Adrenal gland (tissue), 12 donors: ENCODE data around the gene KLHL29. TPM values are rescaled to one million over a fixed set of nuclear protein-coding genes. Genes with fewer than 3 reads are reported as not detected.

Source experiments
- DNase-seq, 7 donors: peaks; one replicate each; pipeline ENCODE4 v3.0.0-alpha.2; 2019 to 2020
- H3K27ac ChIP-seq, 5 donors: fragments of 200-600 bp; sonication (generic) in 4 of 5; 1 replicate in 3 of 5; 2 replicates in 2 of 5; pipeline versions ENCODE4 v1.5.1 to v1.8.0; 2016 to 2020; ENCODE audit warnings: mild to moderate bottlenecking in 1 of 5
- H3K27me3 ChIP-seq: fragments of 200-600 bp; 2 replicates; pipeline ENCODE4 v1.8.0; 2021
- H3K36me3 ChIP-seq, 2 donors: fragments of 200-600 bp; replicated peaks in 1 of 2; 1 replicate in 1 of 2; 2 replicates in 1 of 2; pipeline versions ENCODE4 v1.5.1 to v1.8.0; 2018 to 2022
- H3K4me1 ChIP-seq, 2 donors: fragments of 200-600 bp; replicated peaks in 1 of 2; 1 replicate in 1 of 2; 2 replicates in 1 of 2; pipeline versions ENCODE4 v1.5.1 to v1.8.0; 2018 to 2021
- H3K4me3 ChIP-seq, 4 donors: fragments of 200-600 bp; sonication (generic) in 3 of 4; one replicate each; pipeline ENCODE4 v1.5.1; 2016 to 2018
- H3K9me3 ChIP-seq, 3 donors: fragments of 200-600 bp; sonication (generic) in 1 of 3; replicated peaks in 1 of 3; 1 replicate in 2 of 3; 2 replicates in 1 of 3; pipeline versions ENCODE4 v1.5.1 to v1.8.0; 2016 to 2021
- POLR2A ChIP-seq, 2 donors: fragments of 450-650 bp; IDR thresholded peaks; one replicate each; pipeline ENCODE4 v1.6.1; 2017; ENCODE audit warnings: antibody characterized with exemption in 2 of 2, mild to moderate bottlenecking in 2 of 2, moderate library complexity in 1 of 2
- WGBS, 4 donors: extraction: QIAGEN DNeasy Blood & Tissue Kit in 2 of 4; methylation state at CpG; one replicate each; pipeline versions ENCODE4 v1.1.5 to v1.1.7; 2013 to 2017; 5-methylcytosine and 5-hydroxymethylcytosine counted together
- intact Hi-C, 2 donors: fragments of 100-400 bp; cut with DNase I; formaldehyde crosslinking; loops; one replicate each; pipeline versions ENCODE4 v1.14.1 to v1.15.0; 2022 to 2023
- polyA plus RNA-seq, 3 donors: library from polyadenylated mRNA; stranded (reverse); fragments of 200-250 nt in 2 of 3; fragments of 350-450 nt in 1 of 3; fragmentation: Illumina TruSeq in 1 of 3; extraction: RNeasy Lipid Tissue Mini Kit (QIAGEN cat#74804) in 1 of 3; gene quantifications; one replicate each; pipeline ENCODE4 v1.2.3, GENCODE V29; 2013 to 2014
- total RNA-seq, 9 donors: library from RNA; depleted of rRNA in 4 of 9; stranded (reverse); fragments of >200 nt in 4 of 9; fragments of 120-200 nt in 1 of 9; fragmentation: NEBNext Ultra II Directional in 1 of 9; extraction: Animal tissue kit (Norgen Biotek cat#: 25700) in 1 of 9; gene quantifications; one replicate each; pipeline versions ENCODE4 v1.1.0 to v1.2.4, GENCODE V29; 2013 to 2023
- TF ChIP-seq, protein P1 (sequence below), 6 experiments: fragments of 450-650 bp in 4 of 6; fragments of 200-600 bp in 2 of 6; sonication (generic) in 1 of 6; IDR thresholded peaks; 1 replicate in 5 of 6; 2 replicates in 1 of 6; pipeline versions ENCODE4 v1.5.1 to v1.8.0; 2016 to 2021; ENCODE audit warnings: antibody characterized with exemption in 6 of 6, mild to moderate bottlenecking in 2 of 6, moderate library complexity in 1 of 6
- donor health status: healthy with polysubstance abuse.
- donor health status: Bipolar disorder and iron deficiency.
- donor health status: DM: yes; HTN: yes; CAD: no.
- donor health status: DM: no; HTN: no; CAD: no.
- donor health status: DM: no; HTN: no; CAD: no.
- donor health status: DM: yes; HTN: yes; CAD: no.

Gene KLHL29
- total and polyA plus RNA-seq, 12 donors: 1.9 to 24.5 (median 15.7) TPM

DNA sequence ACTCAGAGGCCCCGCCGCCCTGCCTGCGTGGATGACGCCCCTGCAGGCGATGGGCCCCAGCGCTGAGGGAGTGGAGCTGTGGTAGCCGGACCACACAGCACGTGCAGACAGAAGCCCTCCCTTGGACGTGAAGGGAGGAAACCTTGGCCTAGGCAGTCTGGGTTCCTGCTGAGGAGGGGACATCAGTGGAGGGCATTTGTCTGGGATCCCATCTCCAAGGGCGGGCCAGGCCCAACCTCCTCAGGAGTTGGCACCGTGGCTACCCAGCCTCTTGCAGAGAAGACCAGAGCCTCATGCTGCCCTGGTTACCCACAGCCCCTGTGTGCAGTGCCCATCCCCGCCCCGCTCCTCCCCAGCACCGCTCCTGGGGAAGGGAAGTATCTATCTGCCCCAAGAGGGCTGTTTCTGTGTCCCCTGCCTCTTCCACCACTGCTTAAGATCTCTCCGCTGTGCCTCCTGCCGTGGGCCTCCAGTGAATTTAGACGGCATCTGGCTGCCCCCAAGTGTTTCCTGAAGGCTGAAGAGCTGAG, 241.8 kb downstream of the KLHL29 start:
- intact Hi-C loops: no loop called here
- no peaks in the 10 kb centered on the region for H3K4me1 ChIP-seq
- DNase-seq: no peak
- no peaks in the 10 kb centered on the region for H3K36me3 ChIP-seq
- no peak for TF ChIP-seq POLR2A (IDR thresholded peaks at IDR 0.05)
- TF ChIP-seq, protein P1, sequence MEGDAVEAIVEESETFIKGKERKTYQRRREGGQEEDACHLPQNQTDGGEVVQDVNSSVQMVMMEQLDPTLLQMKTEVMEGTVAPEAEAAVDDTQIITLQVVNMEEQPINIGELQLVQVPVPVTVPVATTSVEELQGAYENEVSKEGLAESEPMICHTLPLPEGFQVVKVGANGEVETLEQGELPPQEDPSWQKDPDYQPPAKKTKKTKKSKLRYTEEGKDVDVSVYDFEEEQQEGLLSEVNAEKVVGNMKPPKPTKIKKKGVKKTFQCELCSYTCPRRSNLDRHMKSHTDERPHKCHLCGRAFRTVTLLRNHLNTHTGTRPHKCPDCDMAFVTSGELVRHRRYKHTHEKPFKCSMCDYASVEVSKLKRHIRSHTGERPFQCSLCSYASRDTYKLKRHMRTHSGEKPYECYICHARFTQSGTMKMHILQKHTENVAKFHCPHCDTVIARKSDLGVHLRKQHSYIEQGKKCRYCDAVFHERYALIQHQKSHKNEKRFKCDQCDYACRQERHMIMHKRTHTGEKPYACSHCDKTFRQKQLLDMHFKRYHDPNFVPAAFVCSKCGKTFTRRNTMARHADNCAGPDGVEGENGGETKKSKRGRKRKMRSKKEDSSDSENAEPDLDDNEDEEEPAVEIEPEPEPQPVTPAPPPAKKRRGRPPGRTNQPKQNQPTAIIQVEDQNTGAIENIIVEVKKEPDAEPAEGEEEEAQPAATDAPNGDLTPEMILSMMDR (IDR thresholded peaks at IDR 0.05): no peak
- H3K27ac ChIP-seq: no peak overlapping the region
- 88 to 95% (median 92%) methylated on average over 14 to 17 of the region's 17 CpGs for WGBS, 4 donors
- H3K4me3 ChIP-seq: no peak overlapping the region
- H3K27me3 ChIP-seq: no peaks in the 10 kb centered on the region
- no peaks in the 10 kb centered on the region for H3K9me3 ChIP-seq

DNA sequence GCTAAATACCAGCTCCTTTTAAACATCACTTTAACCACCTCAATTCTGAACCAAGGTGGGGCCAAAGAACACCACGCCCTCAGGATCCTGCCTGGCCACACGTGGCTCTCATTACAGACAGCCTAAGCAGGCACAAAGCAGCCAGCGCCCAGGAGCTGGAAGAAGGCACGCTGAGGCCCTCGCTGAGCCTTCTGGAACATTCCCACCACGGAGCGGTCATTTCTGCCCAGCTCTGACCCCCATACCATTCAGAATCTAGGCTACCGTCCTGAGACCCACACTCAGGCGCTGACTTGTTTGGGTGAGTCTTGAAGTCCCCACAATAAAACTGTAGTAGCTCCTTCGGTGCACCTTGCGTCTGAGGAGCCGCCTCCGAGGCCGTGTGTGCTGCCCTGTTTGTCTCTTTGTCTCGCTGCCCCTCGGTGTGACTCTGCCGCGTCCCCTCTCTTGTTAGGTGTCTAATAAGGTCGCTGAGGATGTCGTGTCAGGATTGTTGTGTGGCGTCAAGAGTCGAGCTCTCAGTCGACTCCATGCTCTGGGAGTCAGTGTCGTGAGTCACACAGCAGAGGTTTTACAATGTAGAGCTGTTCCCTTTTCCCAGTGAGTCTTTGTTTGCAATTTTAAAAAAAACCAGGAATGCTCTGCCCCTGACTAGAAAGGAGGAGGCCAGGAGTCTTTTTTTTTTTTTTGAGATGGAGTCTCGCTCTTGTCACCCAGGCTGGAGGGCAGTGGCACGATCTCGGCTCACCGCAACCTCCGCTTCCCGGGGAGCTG, 242.4 kb downstream of the KLHL29 start:
- intact Hi-C loops: no loop called here
- Histone ChIP-seq H3K27me3 (no peaks in the 10 kb centered on the region), H3K27ac (no peak overlapping the region), H3K9me3 (no peaks in the 10 kb centered on the region), H3K36me3 (no peaks in the 10 kb centered on the region), H3K4me3 (no peak overlapping the region), H3K4me1 (no peaks in the 10 kb centered on the region)
- WGBS, 4 donors: 85 to 88% (median 86%) methylated on average over 27 to 30 of the region's 30 CpGs
- DNase-seq: no peak
- TF ChIP-seq, protein P1 (IDR thresholded peaks at IDR 0.05): no peak
- no peak for TF ChIP-seq POLR2A (IDR thresholded peaks at IDR 0.05)

DNA sequence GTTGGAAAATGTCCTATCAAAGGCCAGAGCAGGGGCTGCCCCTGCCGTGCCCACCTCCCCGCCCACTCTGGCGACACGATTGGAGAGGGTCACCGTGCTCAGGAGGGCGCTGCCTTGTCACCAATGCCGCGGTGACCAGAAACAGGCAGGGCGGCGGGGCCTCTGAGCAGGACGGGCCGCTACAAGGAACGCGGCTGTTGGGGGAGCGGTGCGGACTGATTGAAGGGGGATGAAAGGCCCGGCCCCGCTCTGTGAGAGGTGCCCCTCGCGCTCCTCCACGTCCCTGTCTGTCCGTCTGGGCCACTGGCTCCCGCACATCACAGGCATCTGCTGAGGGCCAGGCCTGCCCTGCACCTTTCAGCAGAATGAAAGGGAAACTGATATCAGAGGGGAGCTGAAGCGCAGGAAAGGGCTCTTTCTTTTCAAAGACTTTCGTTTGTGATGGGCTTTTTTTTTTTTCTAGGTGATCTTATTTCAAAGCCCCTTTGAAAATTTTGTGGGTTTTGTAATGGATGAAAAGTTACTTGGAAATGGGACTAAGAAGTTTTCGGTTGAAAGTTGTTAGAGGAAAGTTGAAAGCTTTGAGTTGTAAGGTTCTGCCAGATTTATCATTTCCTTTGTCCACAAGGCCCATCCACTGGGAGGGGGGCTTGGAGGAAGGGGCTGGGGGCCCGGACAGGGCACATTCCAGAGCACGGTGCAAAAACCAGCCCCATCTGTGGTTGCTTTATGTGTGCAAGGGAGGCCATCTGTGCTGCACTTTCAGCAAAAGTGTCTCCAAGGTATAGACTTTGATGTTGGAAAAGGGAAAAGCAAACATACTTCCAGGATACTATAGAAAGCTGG, 244.2 kb downstream of the KLHL29 start:
- Histone ChIP-seq H3K4me1 (no peaks in the 10 kb centered on the region), H3K27ac (no peak overlapping the region), H3K9me3 (no peaks in the 10 kb centered on the region), H3K36me3 (no peaks in the 10 kb centered on the region), H3K27me3 (no peaks in the 10 kb centered on the region), H3K4me3 (no peak overlapping the region)
- no peak for TF ChIP-seq POLR2A (IDR thresholded peaks at IDR 0.05)
- TF ChIP-seq, protein P1 (IDR thresholded peaks at IDR 0.05): no peak
- WGBS, 4 donors: 80 to 87% (median 84%) methylated on average over 23 to 28 of the region's 28 CpGs
- DNase-seq: no peak
- intact Hi-C loops: no loop called here

DNA sequence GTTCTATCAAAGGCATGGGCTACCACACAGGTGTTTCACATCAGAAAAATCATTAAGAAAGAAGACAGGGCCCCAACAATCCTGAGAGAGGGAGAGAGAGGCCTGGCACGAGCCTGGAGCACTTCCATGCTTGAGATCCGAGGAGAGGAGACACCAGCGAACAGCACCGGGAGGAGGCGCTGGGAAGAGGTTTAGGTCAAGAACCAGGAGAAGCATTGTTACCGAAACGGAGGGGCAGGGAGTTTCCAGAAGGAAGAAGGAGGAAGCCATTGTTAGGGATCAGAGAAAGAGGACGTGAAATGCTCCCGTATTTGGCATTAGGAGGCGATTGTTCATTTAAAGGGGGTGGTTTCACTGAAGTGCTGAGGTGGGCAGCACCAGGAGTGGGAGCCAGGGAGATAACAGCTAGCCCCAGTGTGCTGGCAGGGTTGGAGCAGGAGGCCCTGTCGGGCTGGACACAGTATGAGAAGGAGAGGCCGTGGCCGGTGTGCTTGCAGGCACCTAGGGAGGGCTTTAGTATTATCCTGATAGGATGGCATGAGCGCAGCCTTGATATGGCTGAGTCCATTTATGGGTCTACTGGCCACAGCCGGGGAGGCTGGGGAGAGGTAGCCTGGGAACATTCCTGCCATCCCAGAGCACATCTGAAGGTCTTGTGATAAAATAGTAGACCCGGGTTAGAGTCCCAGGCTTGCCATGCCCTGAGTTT, 244.9 kb downstream of the KLHL29 start:
- Histone ChIP-seq H3K27me3 (no peaks in the 10 kb centered on the region), H3K9me3 (no peaks in the 10 kb centered on the region), H3K4me1 (no peaks in the 10 kb centered on the region), H3K36me3 (no peaks in the 10 kb centered on the region), H3K4me3 (no peak overlapping the region), H3K27ac (no peak overlapping the region)
- TF ChIP-seq, protein P1 (IDR thresholded peaks at IDR 0.05): no peak
- no peak for TF ChIP-seq POLR2A (IDR thresholded peaks at IDR 0.05)
- WGBS, 4 donors: 86 to 92% (median 91%) methylated on average over 16 of the region's 16 CpGs
- DNase-seq: no peak
- intact Hi-C loops: no loop called here
